Epithelial cell of prostate (primary cell): ENCODE measurements around the gene HSFX2.
"Not testable (repeated sequence)": the region's sequence is repeated elsewhere in the genome, so short reads cannot be mapped to it uniquely, and the experiment has no call there.

Experiments
- DNase-seq: peaks from one replicate; pipeline ENCODE4 v3.0.0-alpha.2; 2011; ENCODE audit warnings: low read depth, low spot score
- H3K27ac ChIP-seq: fragments of 450-650 bp; 2 replicates; pipeline ENCODE4 v1.5.1; 2017; ENCODE audit warnings: mild to moderate bottlenecking

The HSFX2 gene

DNA sequence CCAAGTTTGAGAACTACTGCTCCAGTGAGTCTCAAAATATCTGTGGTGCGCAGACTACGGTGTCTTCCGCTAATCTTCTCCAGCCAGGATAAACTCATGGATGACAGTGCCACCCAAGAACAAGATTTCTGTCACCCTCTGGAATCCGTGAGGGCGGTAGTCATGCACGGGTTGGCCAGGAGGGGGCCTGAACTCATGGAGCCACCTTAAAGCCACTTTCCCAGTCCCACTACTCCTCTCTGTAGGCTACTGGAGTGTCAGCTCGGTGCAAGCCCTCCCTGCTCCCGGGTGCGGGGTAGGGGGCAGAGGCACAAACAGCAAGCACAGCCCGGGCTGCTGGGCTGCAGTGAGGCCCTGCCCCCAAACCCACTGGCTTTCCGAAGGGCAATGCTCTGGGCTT, 3.5 kb upstream of the HSFX2 start:
- DNase-seq, H3K27ac ChIP-seq: not testable (repeated sequence)

DNA sequence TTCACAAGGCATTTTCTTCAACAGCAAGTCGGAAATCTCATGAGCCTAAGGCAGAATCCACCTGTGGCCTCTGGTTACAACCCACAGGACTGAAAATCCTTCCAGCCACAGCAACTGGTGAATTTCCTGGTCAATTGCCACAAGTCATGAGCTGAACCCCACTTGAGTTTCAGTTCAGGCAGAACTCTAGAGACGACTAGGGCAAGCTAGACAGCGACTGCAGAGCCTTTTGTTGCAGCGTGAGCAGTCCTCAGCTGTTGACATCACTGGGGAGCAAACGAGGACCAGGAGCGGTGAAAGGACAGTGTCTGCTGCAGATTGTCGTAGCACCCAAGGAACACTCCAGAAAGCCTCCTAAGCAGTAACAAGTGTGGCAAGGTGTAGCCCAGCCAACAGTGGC, 829 bp upstream of the HSFX2 start:
- not testable (repeated sequence) for DNase-seq, H3K27ac ChIP-seq

DNA sequence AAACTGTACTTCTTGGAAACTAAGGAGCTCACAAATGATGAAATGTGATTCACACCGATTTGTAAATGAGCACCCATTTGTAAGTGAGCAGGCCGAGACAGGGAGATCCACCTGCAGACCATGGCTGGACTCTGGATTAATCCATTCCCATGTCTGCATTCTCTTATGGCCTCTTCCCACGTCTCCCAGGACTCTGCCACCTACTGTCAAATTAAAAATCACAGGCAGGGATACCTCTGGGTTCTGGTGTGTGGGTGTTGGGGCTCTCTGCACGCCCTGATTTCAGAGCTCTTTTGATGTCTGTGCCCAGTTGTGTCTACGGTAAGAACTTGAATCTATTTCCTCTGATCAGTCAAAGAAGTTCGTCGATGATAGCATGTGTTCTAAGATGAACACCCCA, 4.1 kb downstream of the HSFX2 start:
- not testable (repeated sequence) for H3K27ac ChIP-seq, DNase-seq

DNA sequence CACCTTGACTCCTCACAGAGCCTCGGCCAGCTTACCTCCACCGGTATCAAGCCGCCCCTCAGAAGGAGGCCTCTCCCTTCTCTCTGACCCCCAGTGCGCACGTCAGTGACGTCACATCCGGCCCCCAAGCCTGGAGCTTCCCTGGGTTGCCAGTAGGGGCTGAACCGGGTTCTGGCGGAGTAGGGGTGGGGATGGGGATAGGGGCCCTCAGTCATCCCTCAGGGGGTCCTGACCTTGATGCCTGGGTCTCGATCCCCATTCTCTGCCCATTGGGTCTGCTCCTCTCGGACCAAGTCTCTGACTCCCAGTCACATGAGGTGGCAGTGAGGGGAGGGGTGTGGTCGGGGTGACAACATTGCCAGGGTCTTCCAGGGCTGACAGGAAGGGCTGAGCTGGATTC, 7.8 kb downstream of the HSFX2 start, which contains the start of gene MAGEA9B:
Gene MAGEA9B (minus strand): TSS at position 101 of the 400 bp plus-strand sequence. CDS start 4,280 bp downstream, outside the sequence.
- H3K27ac ChIP-seq, DNase-seq: not testable (repeated sequence)

DNA sequence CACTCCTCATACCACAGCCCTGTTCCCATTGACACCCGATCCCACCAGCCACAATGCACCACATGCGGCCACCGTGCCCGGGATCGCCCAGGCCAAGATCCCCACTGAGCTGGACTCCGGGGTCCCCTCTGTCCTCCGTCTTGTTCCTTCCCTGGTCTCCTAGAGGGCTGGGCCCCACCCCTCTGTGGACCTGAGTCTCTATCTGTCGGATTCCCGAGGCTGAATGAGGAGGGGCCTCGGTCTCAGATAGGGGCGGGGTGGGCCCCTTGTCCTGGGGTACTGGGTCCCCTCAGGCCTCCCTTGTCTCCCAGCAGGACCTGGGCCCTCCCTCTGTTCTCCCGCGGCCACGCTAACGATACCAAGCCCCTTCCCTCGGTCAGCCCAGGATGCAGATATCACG, 9.5 kb downstream of the HSFX2 start:
- not testable (repeated sequence) for DNase-seq, H3K27ac ChIP-seq

DNA sequence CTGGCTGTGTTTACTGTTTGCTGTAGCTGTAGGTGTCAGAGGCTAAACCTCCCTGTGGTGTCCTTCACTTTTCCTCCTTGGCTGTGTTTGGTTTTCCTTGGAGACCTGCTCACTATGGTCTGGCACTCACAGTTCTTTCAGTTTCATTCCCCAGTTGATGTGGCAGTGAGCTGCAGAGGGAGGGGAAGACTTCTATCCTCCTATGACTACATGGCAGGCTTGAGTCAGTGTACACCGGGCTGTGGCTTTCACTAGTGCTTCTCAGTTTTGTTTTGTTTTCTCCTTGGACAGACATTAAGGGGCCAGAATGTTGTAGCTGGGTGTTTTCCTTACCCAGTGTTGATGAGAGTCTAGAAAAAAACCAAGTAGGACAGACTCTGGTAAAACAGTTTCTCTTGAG, 21.7 kb downstream of the HSFX2 start:
- not testable (repeated sequence) for H3K27ac ChIP-seq, DNase-seq

DNA sequence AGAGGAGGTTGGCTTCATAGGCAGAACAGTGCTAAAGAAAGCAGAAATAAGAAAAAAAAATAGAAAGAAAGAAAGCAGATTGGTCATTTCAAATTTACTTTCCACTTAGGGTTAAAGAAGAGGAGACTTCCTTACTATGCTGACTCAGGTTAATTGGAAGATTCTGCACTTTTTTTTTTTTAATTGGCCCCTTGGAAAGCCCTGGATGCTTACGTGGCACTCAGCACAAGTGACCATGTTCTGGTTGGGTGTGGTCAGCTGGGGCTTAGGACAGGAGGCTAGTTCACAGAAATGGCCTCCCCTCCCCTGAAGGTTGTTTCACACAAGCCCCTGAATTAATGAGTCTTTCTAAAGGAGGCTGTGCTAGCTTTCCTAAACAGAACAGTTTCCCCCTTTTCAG, 22.4 kb downstream of the HSFX2 start:
- H3K27ac ChIP-seq, result no peak overlapping the region
- DNase-seq, result no peak

DNA sequence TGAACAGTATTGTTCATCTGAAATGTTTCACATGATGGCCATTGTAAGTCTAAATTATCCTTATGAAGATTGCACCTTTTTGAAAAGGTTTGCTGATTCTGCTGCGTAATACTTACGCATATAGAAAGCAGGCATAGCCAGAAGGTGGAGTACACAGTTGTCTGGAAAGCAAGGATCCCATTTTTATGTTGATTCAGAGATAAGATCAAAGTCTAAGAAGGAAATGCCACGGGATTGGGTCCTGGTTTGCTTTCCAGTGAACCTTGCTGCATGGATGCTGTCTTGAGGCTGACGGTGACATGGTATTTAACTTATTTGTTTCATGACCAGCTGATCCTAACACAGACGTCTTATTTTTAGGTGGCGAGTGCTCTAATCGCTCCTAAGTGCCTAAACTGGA, 23.3 kb downstream of the HSFX2 start:
- DNase-seq, result no peak
- no peak overlapping the region for H3K27ac ChIP-seq

DNA sequence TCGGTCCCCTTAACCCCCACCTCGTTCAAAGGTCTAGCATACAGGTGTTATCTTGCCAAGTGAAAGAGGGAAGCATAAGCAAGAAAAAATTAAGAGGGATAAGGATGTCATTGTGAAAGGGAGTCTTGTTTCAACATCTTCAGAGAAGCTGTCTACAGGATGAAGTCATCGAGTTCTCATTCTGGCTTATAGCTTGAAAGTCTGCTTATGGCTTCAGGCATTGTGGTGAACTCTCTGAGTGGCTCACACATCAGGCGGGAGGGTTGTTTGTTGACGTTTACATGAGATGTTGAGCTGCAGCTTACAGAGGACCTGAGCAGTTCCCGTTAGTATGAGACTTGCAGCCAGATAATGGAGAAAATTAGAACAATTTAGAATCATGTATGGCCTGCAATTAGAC, 24.4 kb downstream of the HSFX2 start:
- DNase-seq, result peak; percentile 70

DNA sequence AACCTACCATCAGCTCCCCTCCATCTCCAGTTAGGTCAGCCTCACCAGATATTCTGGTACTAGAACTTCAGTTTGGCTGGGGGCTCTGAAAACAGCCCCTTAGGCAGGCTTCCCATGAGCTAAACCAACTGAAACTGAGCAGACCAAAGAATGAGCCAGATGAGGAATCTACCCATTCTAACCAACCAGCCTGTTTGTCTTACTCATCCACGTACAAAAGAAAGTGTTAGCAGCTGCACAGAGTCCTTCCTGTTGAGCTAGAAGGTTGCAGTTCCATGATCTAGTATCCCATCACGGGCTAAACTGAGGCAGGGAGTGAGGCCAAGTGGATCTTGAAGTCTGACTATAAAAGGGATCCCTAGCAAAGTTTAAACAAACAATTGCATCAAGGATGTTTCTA, 25.3 kb downstream of the HSFX2 start:
- DNase-seq, result no peak
- H3K27ac ChIP-seq, result no peak overlapping the region

More for the DNA sequence above, 24.4 kb downstream of the HSFX2 start:
- H3K27ac ChIP-seq, result no peak overlapping the region

DNA sequence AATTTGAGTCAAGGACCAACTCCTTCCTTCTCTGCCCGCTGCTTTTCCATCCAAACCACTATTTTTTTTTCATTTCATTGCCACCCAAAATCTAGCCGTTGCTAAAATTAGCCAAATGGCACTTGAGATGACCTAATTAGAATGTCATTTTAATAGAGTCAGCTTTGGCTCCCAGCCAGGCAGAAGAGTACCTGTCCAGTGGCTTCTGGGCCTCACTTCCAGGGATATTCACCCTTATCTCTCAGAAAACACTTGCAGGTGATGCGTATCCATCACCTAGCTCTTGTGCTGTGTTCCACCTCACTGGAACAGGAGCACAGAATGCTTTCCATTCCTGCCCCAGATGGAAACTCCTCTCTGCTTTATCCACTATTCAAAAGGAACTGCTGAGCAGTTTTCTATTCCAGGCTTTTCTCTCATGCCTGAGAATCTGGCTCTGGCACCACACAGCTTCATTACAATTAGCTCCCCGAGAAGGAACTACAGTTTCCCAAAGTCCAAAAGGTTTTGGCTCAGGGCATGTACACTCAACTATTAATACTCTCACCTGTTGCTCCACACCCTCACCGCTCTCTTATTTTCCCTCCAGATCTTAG, 26.3 kb downstream of the HSFX2 start:
- no peak for DNase-seq
- no peak overlapping the region for H3K27ac ChIP-seq

DNA sequence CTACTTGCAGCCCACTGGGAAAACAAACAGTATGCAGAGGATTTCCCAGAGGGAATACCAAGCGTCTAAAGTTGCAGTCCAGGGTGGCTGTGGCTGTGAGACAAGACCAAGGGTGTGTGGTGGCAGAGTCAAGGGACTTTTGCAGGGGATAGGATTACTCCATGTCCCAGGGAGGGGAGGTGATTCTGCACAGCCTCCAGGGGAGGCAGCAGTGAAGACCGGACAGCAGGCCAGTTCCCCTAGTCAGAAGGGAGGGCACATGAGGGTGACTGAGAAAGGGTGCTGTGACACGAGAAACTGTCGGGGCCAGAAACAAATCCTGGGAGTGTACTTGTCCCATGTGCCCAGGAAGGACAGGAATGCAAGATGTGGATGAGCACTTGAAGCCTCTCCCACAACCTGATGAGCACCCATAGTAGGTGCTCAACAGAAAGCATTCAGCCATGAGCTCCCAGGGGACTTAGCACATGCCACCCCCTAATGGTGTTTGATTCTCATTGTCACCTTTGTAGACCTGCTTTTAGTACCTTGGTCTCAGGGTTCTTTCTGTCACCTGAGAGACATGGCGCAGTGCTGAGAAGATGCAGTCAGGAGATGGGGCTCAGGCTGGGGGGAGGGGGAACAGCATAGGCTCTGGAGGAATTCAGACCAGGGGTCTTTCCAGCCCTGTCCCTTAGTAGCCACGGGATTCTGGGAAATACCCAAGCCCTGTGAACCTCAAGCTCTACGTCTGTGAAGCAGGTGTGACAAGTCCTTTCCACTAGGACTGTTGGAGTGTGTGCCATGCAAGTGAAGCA, 27.3 kb downstream of the HSFX2 start:
- no peak for DNase-seq
- H3K27ac ChIP-seq, result no peak overlapping the region

DNA sequence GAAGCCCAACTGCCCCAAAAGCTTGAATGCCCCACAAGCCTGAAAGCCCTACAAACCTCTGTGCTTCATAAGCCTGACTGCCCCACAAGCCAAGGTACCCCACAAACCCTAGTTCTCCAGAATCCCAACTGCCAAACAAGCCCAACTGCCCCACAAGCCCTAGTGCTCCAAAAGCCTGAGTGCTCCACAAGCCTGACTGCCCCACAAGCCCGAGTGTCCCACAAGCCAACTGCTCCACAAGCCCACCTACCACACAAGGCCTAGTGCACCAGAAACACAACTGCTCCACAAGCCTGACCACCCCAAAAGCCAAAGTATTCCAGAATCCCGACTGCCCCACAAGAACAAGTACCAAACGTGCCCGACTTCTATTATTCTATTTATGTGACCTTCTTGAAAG, 31.8 kb downstream of the HSFX2 start:
- no peak for DNase-seq
- no peak overlapping the region for H3K27ac ChIP-seq

DNA sequence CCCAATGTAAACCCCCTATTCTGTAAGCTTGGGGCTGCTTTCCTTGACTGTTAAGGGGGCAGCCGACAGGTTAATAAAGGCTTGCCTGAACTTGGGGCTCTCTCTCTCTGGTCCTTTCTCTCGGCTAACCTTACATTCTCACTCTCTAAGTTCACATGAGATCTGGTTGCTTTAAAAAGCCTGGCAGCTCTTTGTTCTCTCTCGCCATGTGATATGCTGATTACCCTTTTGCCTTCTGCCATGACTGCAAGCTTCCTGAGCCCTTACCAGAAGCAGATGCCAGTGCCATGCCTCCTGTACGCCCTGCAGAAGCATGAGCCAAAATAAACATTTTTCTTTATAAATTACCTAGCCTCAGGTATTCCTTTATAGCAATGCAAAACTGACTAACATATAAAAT, 39.9 kb downstream of the HSFX2 start:
- DNase-seq, H3K27ac ChIP-seq: not testable (repeated sequence)

DNA sequence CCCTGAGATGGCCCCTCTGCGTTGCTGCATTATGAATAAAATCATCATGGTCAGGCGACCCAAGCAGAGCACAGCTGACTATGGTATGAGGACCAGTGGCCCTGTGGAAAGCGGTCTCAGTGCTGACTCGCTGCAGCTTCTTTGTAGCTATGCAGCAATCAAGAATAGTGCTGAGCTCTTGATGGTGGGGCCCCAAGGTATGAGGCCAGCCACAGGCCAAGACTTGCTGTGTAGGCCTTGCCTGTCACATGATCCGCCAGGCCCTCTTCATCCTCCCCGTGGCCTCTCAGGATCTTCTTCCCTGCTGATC, 43.2 kb downstream of the HSFX2 start:
- not testable (repeated sequence) for DNase-seq, H3K27ac ChIP-seq

DNA sequence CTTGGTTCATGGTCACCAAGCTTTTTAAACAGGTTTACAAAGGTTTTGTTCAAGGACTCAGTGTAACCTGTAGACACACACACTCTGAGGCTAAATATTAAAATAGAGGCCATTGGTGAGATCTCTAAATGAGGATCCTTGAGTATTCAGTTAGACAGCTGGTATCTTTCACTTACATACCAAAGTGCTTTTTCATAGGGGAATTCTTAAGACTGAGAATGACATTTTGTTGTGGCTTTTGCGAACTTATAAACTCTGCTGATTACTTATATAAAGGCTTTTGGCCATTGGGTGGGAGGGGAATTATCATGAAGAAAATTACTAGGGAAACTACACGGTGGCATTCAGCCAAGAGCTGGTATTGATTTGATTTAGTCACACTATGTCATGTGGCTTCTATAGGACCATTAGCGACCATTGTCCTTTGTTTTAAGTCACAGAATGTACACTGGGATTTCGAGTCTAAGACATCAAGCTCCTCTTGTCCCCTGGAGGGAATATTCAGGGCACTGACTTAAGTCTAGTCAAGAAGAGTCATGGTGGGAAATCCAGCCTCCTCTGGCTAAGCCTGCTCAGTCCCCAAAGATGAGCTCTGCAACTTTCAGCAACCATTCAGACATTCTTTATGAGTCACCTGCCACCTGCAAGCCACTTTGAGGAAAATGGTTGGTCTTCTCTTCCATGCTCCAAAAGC, 43.7 kb downstream of the HSFX2 start:
- not testable (repeated sequence) for DNase-seq, H3K27ac ChIP-seq

DNA sequence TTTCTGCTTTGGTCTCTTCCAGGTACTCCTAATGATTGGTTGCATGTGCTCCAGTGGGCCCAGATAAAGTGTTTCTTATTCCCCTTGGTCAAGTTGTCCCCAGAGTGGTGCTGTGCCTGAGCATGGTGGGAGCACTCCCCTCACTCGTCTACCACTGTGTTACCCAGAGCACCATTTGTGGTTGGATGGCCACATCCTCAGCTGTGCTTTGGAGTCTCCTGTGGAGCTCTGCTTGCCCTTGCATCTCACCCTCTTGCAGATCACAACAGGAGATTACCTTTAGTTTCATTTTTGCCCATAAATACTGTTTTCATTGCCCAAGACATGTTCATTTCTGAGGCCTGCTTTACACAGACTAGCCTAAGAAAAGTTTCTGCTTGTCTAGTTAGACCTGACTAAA, 44.7 kb downstream of the HSFX2 start:
- not testable (repeated sequence) for DNase-seq, H3K27ac ChIP-seq

DNA sequence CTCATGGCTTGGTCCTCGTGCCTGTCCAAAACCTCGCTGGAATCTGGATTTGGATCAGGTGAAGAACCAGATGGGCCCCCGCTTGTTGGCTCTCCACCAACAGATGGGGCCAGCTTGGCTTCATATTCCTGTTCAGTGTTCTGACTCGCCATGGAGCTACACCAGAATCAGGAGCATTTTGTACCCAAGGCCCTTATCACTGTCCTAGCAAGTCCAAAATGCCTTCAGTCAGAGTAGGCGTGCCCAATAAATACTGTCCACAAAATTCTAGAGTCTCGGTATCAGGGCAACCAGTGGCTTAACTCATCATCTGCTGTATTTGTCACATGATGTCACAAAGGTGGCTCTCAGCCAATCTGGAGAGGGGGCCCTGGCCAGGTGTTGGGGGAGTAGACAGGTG, 45.4 kb downstream of the HSFX2 start, which contains the start of gene HSFX3:
Gene HSFX3 (minus strand): TSS at position 224 of the 400 bp plus-strand sequence. CDS start 72 bp downstream, at position 152.
- H3K27ac ChIP-seq, DNase-seq: not testable (repeated sequence)

DNA sequence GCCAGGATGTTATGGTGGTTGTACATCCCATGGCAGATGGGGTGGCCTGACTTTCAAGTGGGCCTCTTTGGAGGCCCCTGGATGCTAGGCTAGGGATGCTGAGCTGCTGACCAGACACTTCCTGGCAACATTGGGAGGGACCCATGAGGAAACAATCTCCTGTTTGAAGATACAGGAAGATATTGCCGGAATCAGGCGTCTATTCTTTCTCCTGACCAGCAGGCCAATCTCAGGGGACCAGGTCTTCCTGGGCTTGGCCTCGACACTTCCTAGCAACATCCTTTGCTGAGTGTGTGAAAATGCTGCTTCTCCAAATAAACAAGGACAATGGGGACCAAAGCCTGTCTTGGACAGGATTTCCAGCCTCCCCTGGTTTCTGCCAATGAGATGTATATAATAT, 47.3 kb downstream of the HSFX2 start:
- not testable (repeated sequence) for H3K27ac ChIP-seq, DNase-seq

DNA sequence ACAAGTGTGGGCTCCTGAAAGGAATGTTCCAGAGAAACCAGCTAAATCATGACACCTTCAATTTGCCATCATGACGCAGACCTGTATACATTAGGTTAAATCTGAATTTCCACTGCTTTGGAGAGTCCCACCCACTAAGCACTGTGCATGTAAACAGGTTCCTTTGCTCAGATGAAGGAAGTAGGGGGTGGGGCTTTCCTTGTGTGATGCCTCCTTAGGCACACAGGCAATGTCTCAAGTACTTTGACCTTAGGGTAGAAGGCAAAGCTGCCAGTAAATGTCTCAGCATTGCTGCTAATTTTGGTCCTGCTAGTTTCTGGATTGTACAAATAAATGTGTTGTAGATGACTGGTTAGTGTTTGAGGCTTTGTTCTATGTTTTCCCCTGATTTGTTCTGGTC, 48.2 kb downstream of the HSFX2 start:
- not testable (repeated sequence) for DNase-seq, H3K27ac ChIP-seq
